PFSK-1 (cell line): ENCODE data around the gene UBE3B.

Source experiments
- POLR2AphosphoS5 ChIP-seq: IDR thresholded peaks from 2 replicates; pipeline ENCODE4 v1.6.1; 2012; ENCODE audit warnings: low read depth, mild to moderate bottlenecking, control low read depth, low read length, moderate library complexity
- TF ChIP-seq, protein P1 (sequence below), 2 experiments: IDR thresholded peaks; 2 replicates each; pipeline versions ENCODE4 v1.6.1 to v1.8.0; 2011 to 2012; ENCODE audit warnings: low read depth in 2 of 2, low read length in 2 of 2, control low read depth in 1 of 2, inconsistent platforms in 1 of 2, mild to moderate bottlenecking in 1 of 2, moderate library complexity in 1 of 2; ENCODE audit not compliant: insufficient read depth in 1 of 2

DNA sequence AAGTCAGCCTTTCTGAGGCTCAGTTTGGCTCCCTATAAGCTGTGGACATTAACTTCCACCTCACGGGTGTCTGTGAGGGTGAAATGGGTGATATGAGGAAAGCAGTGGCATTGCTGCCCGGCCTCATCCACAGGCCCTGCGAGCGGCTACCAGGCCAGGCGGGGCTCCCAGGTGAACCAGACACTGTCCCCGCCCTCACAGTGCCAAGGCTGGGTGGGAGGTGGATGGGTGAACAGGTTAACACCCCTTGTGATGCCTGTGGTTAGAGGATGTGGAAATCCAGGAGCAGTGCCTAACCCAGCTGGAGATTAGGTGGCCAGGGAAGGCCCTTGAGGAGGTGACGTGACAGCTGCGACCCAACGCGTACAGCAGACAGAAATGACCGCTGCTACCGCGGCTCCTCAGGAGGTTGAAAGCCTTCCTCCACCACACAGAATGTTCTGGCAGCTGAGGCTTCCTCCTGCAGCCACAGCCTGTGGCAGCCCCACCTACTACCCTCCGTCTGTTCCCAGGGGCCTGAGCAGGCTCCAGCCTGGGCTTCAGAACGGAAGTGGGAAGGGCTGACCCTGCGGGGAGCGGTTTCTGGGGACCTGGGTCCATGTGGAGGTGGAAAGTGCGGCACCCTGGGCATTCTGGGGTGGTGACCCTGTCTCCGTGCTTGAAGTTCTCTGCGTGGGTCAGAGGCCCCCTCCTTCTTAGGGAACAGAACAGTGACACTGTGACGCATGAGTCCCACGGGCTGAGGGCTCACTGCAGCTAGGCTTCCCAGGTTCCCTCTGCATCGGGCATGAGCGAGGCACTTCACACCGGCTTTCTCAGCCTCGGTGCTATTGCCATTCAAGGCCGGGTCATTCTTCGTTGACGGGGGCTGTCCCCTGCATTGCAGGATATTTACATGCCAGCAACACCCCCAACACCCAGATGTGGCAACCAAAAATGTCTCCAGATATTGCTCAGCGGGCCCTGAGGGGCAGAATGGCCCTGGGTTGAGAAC lies 86.2 kb downstream of the UBE3B start:
- TF ChIP-seq, protein P1, sequence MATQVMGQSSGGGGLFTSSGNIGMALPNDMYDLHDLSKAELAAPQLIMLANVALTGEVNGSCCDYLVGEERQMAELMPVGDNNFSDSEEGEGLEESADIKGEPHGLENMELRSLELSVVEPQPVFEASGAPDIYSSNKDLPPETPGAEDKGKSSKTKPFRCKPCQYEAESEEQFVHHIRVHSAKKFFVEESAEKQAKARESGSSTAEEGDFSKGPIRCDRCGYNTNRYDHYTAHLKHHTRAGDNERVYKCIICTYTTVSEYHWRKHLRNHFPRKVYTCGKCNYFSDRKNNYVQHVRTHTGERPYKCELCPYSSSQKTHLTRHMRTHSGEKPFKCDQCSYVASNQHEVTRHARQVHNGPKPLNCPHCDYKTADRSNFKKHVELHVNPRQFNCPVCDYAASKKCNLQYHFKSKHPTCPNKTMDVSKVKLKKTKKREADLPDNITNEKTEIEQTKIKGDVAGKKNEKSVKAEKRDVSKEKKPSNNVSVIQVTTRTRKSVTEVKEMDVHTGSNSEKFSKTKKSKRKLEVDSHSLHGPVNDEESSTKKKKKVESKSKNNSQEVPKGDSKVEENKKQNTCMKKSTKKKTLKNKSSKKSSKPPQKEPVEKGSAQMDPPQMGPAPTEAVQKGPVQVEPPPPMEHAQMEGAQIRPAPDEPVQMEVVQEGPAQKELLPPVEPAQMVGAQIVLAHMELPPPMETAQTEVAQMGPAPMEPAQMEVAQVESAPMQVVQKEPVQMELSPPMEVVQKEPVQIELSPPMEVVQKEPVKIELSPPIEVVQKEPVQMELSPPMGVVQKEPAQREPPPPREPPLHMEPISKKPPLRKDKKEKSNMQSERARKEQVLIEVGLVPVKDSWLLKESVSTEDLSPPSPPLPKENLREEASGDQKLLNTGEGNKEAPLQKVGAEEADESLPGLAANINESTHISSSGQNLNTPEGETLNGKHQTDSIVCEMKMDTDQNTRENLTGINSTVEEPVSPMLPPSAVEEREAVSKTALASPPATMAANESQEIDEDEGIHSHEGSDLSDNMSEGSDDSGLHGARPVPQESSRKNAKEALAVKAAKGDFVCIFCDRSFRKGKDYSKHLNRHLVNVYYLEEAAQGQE (IDR thresholded peaks at IDR 0.05; ENCODE audit: insufficient read depth in 1 of 2, low read depth in 2 of 2, low read length in 2 of 2) = no peak
- TF ChIP-seq POLR2AphosphoS5 = no peak
